GM10248 (cell line): ENCODE data around the gene ARSA.
A peak's percentile ranks its signal among the peaks of the same experiment; 100 is the strongest.

Source experiments
- CTCF ChIA-PET: fragments of 300-600 bp; sonication (Branson Sonifier 250); formaldehyde crosslinking; extraction: SDS; loops from one replicate; lab custom pipeline; 2021; ENCODE audit warnings: antibody characterized with exemption; lab: Yijun Ruan, JAX
- POLR2A ChIA-PET: fragments of 350-650 bp; sonication (Branson Sonifier 250); formaldehyde crosslinking; extraction: SDS; loops from one replicate; lab custom pipeline; 2020; ENCODE audit warnings: antibody characterized with exemption; lab: Yijun Ruan, JAX
- DNase-seq: peaks from one replicate; pipeline ENCODE4 v3.0.0; 2012; ENCODE audit errors: extremely low spot score
- CTCF ChIP-seq: IDR thresholded peaks from 2 replicates; pipeline ENCODE4 v1.5.1; 2012; ENCODE audit warnings: mild to moderate bottlenecking, low read depth; ENCODE audit errors: extremely low read depth, missing control alignments, control extremely low read depth

ARSA gene

DNA sequence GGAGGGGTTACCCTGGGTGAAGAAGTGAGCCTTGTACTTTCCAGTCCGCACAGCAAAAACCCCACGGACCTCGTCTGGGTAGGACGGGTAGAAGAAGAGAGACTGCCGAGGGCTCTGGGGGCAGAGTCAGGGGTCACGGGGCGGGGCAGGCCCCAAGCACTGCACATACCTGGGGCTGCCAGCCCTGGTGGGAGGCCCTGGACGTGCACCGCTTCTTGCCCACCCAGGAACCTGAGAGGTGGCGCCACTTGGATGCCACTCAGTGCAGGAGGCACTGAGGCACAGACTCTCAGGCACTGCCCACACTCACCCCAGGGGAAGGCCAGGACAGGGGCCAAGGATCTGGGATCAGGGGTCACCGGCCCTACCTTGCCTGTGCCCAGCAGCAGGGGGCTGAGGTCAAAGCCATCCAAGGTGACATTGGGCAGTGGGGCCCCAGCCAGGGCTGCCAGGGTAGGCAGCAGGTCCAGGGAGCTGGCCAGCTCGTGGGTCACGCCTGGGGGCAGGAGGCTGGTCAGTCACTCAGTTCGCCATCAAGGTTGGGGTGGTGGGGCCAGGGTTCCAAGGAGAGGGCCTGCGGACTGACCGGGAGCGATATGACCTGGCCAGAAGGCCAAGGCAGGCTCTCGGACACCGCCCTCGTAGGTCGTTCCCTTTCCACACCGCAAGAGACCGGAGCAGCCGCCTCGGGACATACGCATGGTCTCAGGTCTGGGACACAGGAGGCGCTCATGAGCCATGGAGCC lies 2.2 kb downstream of the ARSA start:
- no peak for TF ChIP-seq CTCF
- ChIA-PET CTCF (interaction anchor here (1.1 kb wide), 1 partner anchor 62 kb away, joined by 3 read pairs; no protein-coding TSS in a partner anchor), POLR2A (interaction anchor here (0.6 kb wide), 1 partner anchor 275 kb away, joined by 4 read pairs; no protein-coding TSS in a partner anchor)
- no peak for DNase-seq

DNA sequence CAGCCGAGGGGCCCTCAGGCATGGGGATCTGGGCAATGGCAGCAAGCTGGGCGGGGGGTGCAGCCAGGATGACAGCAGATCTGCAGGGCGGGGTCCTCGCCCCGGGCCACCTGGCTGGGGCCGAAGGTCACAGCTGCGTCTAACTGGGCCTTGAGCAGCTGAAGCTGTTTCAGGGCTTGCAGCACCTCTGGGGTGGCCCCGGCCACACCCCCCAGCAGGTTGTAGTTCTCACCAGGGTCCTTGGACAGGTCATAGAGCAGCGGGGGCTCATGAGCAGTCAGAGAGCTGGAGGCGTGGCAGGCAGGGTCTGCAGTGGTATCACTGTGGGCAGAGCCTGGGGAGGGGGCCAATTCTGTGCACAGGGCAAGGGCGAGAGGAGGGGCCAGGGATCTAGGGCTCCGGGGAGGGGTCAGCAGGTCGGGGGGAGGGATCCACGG lies 2.8 kb downstream of the ARSA start:
- DNase-seq = no peak
- TF ChIP-seq CTCF = no peak
- ChIA-PET CTCF (no interaction called here), POLR2A (no interaction called here)

GRCh38 chr22:50624347-50625130 lies 3.4 kb downstream of the ARSA start:
- CTCF ChIA-PET = no interaction called here
- no peak for TF ChIP-seq CTCF
- DNase-seq = no peak
- POLR2A ChIA-PET = no interaction called here

DNA sequence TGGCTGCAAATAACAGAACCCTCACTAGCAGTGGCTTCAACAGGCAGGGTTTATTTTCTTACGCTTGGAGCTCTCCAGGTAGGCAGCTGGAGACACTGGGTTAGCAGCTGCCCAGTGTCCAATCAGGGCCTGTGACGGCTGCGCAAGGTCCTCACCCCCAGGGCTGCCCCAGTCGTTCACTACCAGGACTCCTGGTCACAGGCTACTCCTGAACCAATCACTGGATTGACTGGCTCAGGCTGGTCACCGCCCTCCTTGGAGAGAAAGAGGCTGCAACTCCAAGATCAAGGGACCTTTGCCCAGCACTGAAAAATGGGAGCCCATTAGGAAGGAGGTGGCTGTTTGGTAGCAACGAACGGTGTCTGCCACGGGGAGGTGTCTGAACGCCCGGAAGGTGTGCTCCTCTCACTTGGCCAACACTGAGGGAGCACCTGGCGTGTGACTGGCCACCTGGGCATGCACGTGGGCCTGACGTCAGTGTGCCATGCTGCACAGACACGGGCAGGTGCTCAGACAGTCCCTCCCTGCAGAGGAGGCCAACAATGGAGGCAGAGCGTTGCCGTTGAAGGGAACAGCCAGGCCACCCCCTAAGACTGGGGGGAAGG lies 5.1 kb downstream of the ARSA start:
- ChIA-PET CTCF (interaction anchor here (2.4 to 3.4 kb wide), 5 partner anchors 60 to 371 kb away, joined by 13 to 22 read pairs (median 16); partner anchors contain the start of genes HDAC10, LMF2, NCAPH2 and SCO2), POLR2A (interaction anchor here (1.8 kb wide), 1 partner anchor 84 kb away, joined by 5 read pairs; no protein-coding TSS in a partner anchor)
- no peak for DNase-seq
- TF ChIP-seq CTCF = no peak

- peak; percentile 29 for DNase-seq
- ChIA-PET POLR2A (interaction anchor here (1.3 to 1.8 kb wide), 2 partner anchors 83 to 114 kb away, joined by 5 to 8 read pairs; partner anchors contain the start of genes LMF2 and NCAPH2), CTCF (interaction anchor here (1.0 to 3.4 kb wide), 20 partner anchors 8 to 378 kb away, joined by 3 to 25 read pairs (median 10); partner anchors contain the start of genes HDAC10, LMF2, NCAPH2 and SCO2)
- TF ChIP-seq CTCF = peak; percentile 44
Observed at GRCh38 chr22:50621948-50622722, 5.8 kb downstream of the ARSA start.
